Measurements from ENCODE around the gene PCYOX1L. TPM values are rescaled to one million over a fixed set of nuclear protein-coding genes. Genes with fewer than 3 reads are reported as not detected.

Gene PCYOX1L
- total and polyA plus RNA-seq, 2 of the 8 experiments (the other 6 are each of a cell fraction or from before 2014, with no cell fraction given), result 6.8 to 17.2 TPM

- peak overlapping the region; percentile 52; the same call in 1 of the 2 replicates for H2BK5ac ChIP-seq (ENCODE audit: low read depth, low read length)
- no peaks in the 10 kb centered on the region for H3K36me3 ChIP-seq (ENCODE audit: control insufficient read depth in 2 of 4, insufficient read depth in 4 of 4, low read length in 3 of 4)
- no peaks in the 10 kb centered on the region for H3K79me1 ChIP-seq (ENCODE audit: low read depth, low read length)
- no peak overlapping the region for H3K27ac ChIP-seq (ENCODE audit: low read depth, low read length)
- no peak overlapping the region for H3K14ac ChIP-seq (ENCODE audit: insufficient read length)
- H2BK120ac ChIP-seq (replicated peaks; ENCODE audit: low read depth, low read length), result no peak overlapping the region
- H3K4me3 ChIP-seq (ENCODE audit: extremely low read depth in 1 of 4, insufficient read depth in 2 of 4, low read depth in 3 of 4, low read length in 4 of 4), result no peak overlapping the region
- H3K4me2 ChIP-seq (ENCODE audit: insufficient read depth in 1 of 2, low read depth in 2 of 2, low read length in 2 of 2), result 0 out of 4 replicates have a peak overlapping the region, but pooled peaks of 1 of the 2 experiments have one; percentile 6
- peak overlapping the region; percentile 80; the same call in 1 of the 2 replicates for H2BK12ac ChIP-seq (ENCODE audit: low read depth, low read length)
- no peak overlapping the region for H4K5ac ChIP-seq (ENCODE audit: insufficient read length, low read depth, low read length)
- H3K9me3 ChIP-seq (ENCODE audit: insufficient read depth in 2 of 2, low read depth in 1 of 2, low read length in 1 of 2), result no peaks in the 10 kb centered on the region
- 85% methylated on average over 15 of the region's 16 CpGs; no CpG with 5 or more reads in 1 of the 2 experiments for WGBS, 2 experiments (ENCODE audit: extremely low coverage in 1 of 2, insufficient coverage in 1 of 2, insufficient read length in 1 of 2, insufficient replicate concordance in 2 of 2, low coverage in 1 of 2, low lambda C conversion rate in 2 of 2, missing lambda C conversion rate in 1 of 2)
- no peaks in the 10 kb centered on the region for H4K20me1 ChIP-seq (replicated peaks in 1 of 2; ENCODE audit: control insufficient read depth in 1 of 2, insufficient read depth in 2 of 2, low read length in 2 of 2)
- POLR2A ChIA-PET (ENCODE audit: partially characterized antibody), result interaction anchor here (2.7 kb wide), 1 partner anchor 15 kb away, joined by 11 read pairs; no protein-coding TSS in a partner anchor
- H2BK15ac ChIP-seq (ENCODE audit: low read length), result no peak overlapping the region
- H2AK5ac ChIP-seq (ENCODE audit: low read depth, low read length), result no peak overlapping the region
- no peak overlapping the region for H4K91ac ChIP-seq (replicated peaks; ENCODE audit: insufficient read length, low read length)
- H3K27me3 ChIP-seq (replicated peaks in 1 of 4; ENCODE audit: control insufficient read depth in 3 of 4, extremely low read depth in 1 of 4, insufficient read depth in 3 of 4, low read length in 3 of 4), result no peaks in the 10 kb centered on the region; a peak in 1 of 7 replicates
- H3K9ac ChIP-seq (replicated peaks in 1 of 4; ENCODE audit: extremely low read depth in 1 of 4, low read depth in 3 of 4, low read length in 3 of 4), result no peak overlapping the region
- H3K4me1 ChIP-seq (replicated peaks in 1 of 4; ENCODE audit: control insufficient read depth in 3 of 4, insufficient read depth in 4 of 4, low read length in 3 of 4), result peaks cover 0 to 10% (median 5%) of the 10 kb centered on the region in 4 experiments; a peak in 4 of 7 replicates
- H4K8ac ChIP-seq (ENCODE audit: extremely low read depth, insufficient read depth, low read length), result no peak overlapping the region; the same call in 1 of the 2 replicates
- DNase-seq (ENCODE audit: low read depth in 1 of 2, low spot score in 2 of 2), result no peak
- no peak overlapping the region for H2AFZ ChIP-seq (ENCODE audit: low read length)
- no peak overlapping the region for H3K23ac ChIP-seq (ENCODE audit: insufficient read length)
- H3K18ac ChIP-seq (ENCODE audit: extremely low read depth, low read length), result 0 out of 2 replicates have a peak overlapping the region, but pooled peaks have one; percentile 13
- H3K23me2 ChIP-seq (ENCODE audit: low read depth, low read length), result no peaks in the 10 kb centered on the region
- H2BK20ac ChIP-seq (ENCODE audit: low read length), result no peak overlapping the region; the same call in 1 of the 2 replicates
- H3K4ac ChIP-seq (replicated peaks; ENCODE audit: insufficient read length, low read depth, low read length), result no peak overlapping the region
- CTCF ChIA-PET (ENCODE audit: partially characterized antibody), result interaction anchor here (0.7 to 15.4 kb wide), 12 partner anchors 9 to 39 kb away, joined by 3 to 315 read pairs (median 5); partner anchors contain the start of gene IL17B
- no peak for TF ChIP-seq EP300 (IDR thresholded peaks at IDR 0.05; ENCODE audit: borderline replicate concordance in 1 of 2, low read depth in 2 of 2, low read length in 2 of 2)
- peak; percentile 80; the same call in 1 of the 2 replicates for TF ChIP-seq KDM1A (IDR thresholded peaks at IDR 0.05; ENCODE audit: borderline replicate concordance, low read length)
- H3K56ac ChIP-seq (replicated peaks; ENCODE audit: insufficient read length, low read depth, low read length), result no peak overlapping the region
- FAIRE-seq, result no peak
- no peaks in the 10 kb centered on the region for H3K79me2 ChIP-seq (ENCODE audit: control insufficient read depth in 1 of 2, insufficient read depth in 2 of 2, low read length in 2 of 2)
Observed at GRCh38 chr5:149405550-149406202, 47.8 kb downstream of the PCYOX1L start.
